Upper lobe of left lung (tissue), 4 donors: ENCODE results near the gene ITGAE.

Experiments
- EP300 ChIP-seq, 4 donors: sonication (generic); formaldehyde crosslinking; IDR thresholded peaks; one replicate each; pipeline ENCODE4 v1.5.1; 2017; ENCODE audit warnings: antibody characterized with exemption in 4 of 4, control low read depth in 2 of 4
- TF ChIP-seq, protein P1 (sequence below), 6 experiments: fragments of 450-650 bp in 4 of 6; fragments of 200-600 bp in 2 of 6; sonication (generic) in 2 of 6; IDR thresholded peaks; one replicate each; pipeline ENCODE4 v1.5.1; 2016 to 2019; ENCODE audit warnings: antibody characterized with exemption in 6 of 6

DNA sequence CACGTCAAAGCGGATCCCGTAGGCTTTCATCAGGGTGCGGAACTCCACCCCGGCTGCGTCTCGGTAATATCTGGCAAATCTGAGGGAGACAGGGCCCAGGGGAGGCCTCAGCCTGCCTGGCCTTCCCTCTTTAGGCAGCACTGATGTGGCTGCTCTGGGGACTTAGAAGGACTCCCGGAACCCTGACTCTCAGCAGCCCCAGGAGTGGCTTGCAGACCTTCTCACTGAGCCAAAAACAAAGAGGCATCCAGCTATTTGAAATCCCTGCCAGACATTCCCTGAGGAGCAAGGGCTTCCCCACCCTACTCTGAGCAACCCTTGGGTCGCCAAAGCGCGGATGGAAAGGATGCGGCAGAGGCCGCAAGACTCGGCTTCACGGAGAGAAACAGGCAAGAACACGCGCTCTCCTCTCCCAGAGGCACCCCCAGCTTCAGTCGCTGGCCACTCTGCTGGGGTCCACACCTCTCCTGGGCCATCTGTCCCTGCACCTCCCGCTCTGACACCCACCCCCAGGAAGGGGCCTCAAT is 112.9 kb downstream of the ITGAE start:
- TF ChIP-seq EP300 (IDR thresholded peaks at IDR 0.05), result no peak
- TF ChIP-seq, protein P1, sequence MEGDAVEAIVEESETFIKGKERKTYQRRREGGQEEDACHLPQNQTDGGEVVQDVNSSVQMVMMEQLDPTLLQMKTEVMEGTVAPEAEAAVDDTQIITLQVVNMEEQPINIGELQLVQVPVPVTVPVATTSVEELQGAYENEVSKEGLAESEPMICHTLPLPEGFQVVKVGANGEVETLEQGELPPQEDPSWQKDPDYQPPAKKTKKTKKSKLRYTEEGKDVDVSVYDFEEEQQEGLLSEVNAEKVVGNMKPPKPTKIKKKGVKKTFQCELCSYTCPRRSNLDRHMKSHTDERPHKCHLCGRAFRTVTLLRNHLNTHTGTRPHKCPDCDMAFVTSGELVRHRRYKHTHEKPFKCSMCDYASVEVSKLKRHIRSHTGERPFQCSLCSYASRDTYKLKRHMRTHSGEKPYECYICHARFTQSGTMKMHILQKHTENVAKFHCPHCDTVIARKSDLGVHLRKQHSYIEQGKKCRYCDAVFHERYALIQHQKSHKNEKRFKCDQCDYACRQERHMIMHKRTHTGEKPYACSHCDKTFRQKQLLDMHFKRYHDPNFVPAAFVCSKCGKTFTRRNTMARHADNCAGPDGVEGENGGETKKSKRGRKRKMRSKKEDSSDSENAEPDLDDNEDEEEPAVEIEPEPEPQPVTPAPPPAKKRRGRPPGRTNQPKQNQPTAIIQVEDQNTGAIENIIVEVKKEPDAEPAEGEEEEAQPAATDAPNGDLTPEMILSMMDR (IDR thresholded peaks at IDR 0.05), result no peak
